OCI-LY1 (cell line): Measurements from ENCODE around the gene VHLL.
"Not testable (repeated sequence)": the region's sequence is repeated elsewhere in the genome, so short reads cannot be mapped to it uniquely, and the experiment has no call there.

Source experiments
- H2AFZ ChIP-seq: fragments of 200-600 bp; sonication (generic), shearing (Covaris generic); 2 replicates; pipeline ENCODE4 v1.6.0; 2014; ENCODE audit warnings: antibody characterized with exemption, mild to moderate bottlenecking, low read length
- H3F3A ChIP-seq: fragments of 200-600 bp; sonication (generic), shearing (Covaris generic); 2 replicates; pipeline ENCODE4 v1.6.0; 2014; ENCODE audit warnings: mild to moderate bottlenecking, antibody characterized with exemption, low read length, moderate library complexity; ENCODE audit not compliant: insufficient read depth
- H3K27ac ChIP-seq: fragments of 200-600 bp; sonication (generic); 2 replicates; pipeline ENCODE4 v1.5.1; 2014; ENCODE audit warnings: low read length, mixed run types, mild to moderate bottlenecking, low read depth; ENCODE audit not compliant: poor library complexity, severe bottlenecking
- H3K27me3 ChIP-seq: fragments of 200-600 bp; sonication (generic); 2 replicates; pipeline ENCODE4 v1.6.0; 2014; ENCODE audit warnings: antibody characterized with exemption, mild to moderate bottlenecking, low read length, moderate library complexity; ENCODE audit not compliant: insufficient read depth
- H3K36me3 ChIP-seq: fragments of 200-600 bp; sonication (generic); 2 replicates; pipeline ENCODE4 v1.6.1; 2014; ENCODE audit warnings: mild to moderate bottlenecking, antibody characterized with exemption, low read length, moderate library complexity, mixed read lengths; ENCODE audit not compliant: insufficient read depth
- H3K4me1 ChIP-seq: fragments of 200-600 bp; sonication (generic); 2 replicates; pipeline ENCODE4 v1.5.1; 2014; ENCODE audit warnings: mild to moderate bottlenecking, low read length, moderate library complexity; ENCODE audit not compliant: insufficient read depth, severe bottlenecking
- H3K4me2 ChIP-seq: fragments of 200-600 bp; sonication (generic), shearing (Covaris generic); 2 replicates; pipeline ENCODE4 v1.6.1; 2014; ENCODE audit warnings: low read length
- H3K4me3 ChIP-seq: fragments of 200-600 bp; sonication (generic); 2 replicates; pipeline ENCODE4 v1.5.1; 2014; ENCODE audit warnings: low read length, low read depth, mild to moderate bottlenecking, mixed read lengths; ENCODE audit not compliant: poor library complexity, severe bottlenecking
- H3K79me2 ChIP-seq: fragments of 200-600 bp; shearing (Covaris generic); 2 replicates; pipeline ENCODE4 v1.6.1; 2016; ENCODE audit warnings: mixed run types, low read length, mixed read lengths; ENCODE audit not compliant: insufficient read depth
- H3K9ac ChIP-seq: fragments of 200-600 bp; sonication (generic), shearing (Covaris generic); 2 replicates; pipeline ENCODE4 v1.6.1; 2014; ENCODE audit warnings: mild to moderate bottlenecking, low read length, mixed read lengths
- H3K9me2 ChIP-seq: fragments of 200-600 bp; sonication (generic), shearing (Covaris generic); 2 replicates; pipeline ENCODE4 v1.6.1; 2014; ENCODE audit warnings: low read depth, mild to moderate bottlenecking, low read length, mixed read lengths
- H3K9me3 ChIP-seq: fragments of 200-600 bp; shearing (Covaris generic); 2 replicates; pipeline ENCODE4 v1.6.1; 2014; ENCODE audit warnings: low read length, mixed read lengths
- H4K20me1 ChIP-seq: fragments of 200-600 bp; sonication (generic), shearing (Covaris generic); 2 replicates; pipeline ENCODE4 v1.6.0; 2016; ENCODE audit warnings: mild to moderate bottlenecking, low read length; ENCODE audit not compliant: insufficient read depth
- EZH2 ChIP-seq: fragments of 200-600 bp; sonication (generic), shearing (Covaris generic); IDR thresholded peaks from 2 replicates; pipeline ENCODE4 v1.8.0; 2017; ENCODE audit warnings: borderline replicate concordance, mixed run types, mild to moderate bottlenecking, antibody characterized with exemption, low read length, moderate library complexity, mixed read lengths
- TF ChIP-seq, protein P1 (sequence below): fragments of 200-600 bp; sonication (generic), shearing (Covaris generic); IDR thresholded peaks from 2 replicates; pipeline ENCODE4 v1.5.1; 2017; ENCODE audit warnings: mild to moderate bottlenecking, antibody characterized with exemption, low read length, moderate library complexity, mixed read lengths

VHLL gene

GRCh38 chr1:156298852-156299357 is at the start of gene VHLL:
TSS of gene VHLL (minus strand) at chr1:156299307. CDS start at chr1:156299189, 118 bp downstream.
- TF ChIP-seq, protein P1, sequence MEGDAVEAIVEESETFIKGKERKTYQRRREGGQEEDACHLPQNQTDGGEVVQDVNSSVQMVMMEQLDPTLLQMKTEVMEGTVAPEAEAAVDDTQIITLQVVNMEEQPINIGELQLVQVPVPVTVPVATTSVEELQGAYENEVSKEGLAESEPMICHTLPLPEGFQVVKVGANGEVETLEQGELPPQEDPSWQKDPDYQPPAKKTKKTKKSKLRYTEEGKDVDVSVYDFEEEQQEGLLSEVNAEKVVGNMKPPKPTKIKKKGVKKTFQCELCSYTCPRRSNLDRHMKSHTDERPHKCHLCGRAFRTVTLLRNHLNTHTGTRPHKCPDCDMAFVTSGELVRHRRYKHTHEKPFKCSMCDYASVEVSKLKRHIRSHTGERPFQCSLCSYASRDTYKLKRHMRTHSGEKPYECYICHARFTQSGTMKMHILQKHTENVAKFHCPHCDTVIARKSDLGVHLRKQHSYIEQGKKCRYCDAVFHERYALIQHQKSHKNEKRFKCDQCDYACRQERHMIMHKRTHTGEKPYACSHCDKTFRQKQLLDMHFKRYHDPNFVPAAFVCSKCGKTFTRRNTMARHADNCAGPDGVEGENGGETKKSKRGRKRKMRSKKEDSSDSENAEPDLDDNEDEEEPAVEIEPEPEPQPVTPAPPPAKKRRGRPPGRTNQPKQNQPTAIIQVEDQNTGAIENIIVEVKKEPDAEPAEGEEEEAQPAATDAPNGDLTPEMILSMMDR, result no peak
- TF ChIP-seq EZH2, result no peak
- Histone ChIP-seq H2AFZ (no peak within 1 kb of the TSS), H3K27me3 (no peaks in the 10 kb centered on the region), H3K36me3 (peaks cover 7% of the 10 kb centered on the region), H4K20me1 (no peaks in the 10 kb centered on the region), H3K79me2 (no peaks in the 10 kb centered on the region), H3K9me3 (no peaks in the 10 kb centered on the region), H3F3A (no peaks in the 10 kb centered on the region), H3K4me3 (no peak within 1 kb of the TSS), H3K4me1 (peaks cover 17% of the 10 kb centered on the region), H3K9ac (no peak within 1 kb of the TSS), H3K9me2 (no peaks in the 10 kb centered on the region), H3K4me2 (no peak within 1 kb of the TSS), H3K27ac (no peak within 1 kb of the TSS)

GRCh38 chr1:156347331-156347730 is 48.2 kb upstream of the VHLL start:
- no peak overlapping the region for H3K4me2 ChIP-seq

DNA sequence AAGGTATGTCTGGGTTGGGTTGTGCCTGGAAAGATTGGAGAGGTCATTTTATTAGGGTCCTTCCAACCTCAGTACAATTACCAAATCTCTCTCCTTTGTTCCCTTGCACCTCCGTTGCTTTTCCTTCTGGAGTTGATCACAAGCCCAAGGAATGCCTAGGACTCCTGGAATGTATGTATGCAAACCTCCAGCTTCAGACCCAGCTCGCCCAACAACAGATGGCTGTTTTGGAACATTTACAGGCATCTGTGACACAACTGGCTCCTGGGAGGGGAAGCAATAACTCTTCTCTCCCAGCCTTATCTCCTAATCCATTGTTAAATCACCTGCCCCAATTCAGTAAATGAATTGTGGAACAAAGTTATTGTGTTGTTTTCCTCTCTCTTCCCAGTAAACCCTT is 47.5 kb upstream of the VHLL start:
- no peak for TF ChIP-seq EZH2
- TF ChIP-seq, protein P1, result no peak
- Histone ChIP-seq H3K27me3 (0 out of 2 replicates have a peak, but pooled peaks cover 14% of the 10 kb centered on the region), H3K36me3 (no peaks in the 10 kb centered on the region), H4K20me1 (no peaks in the 10 kb centered on the region), H3K9me2 (no peaks in the 10 kb centered on the region), H3K4me2 (no peak overlapping the region), H2AFZ (no peak overlapping the region), H3F3A (no peaks in the 10 kb centered on the region), H3K27ac (no peak overlapping the region), H3K4me3 (no peak overlapping the region), H3K9ac (no peak overlapping the region), H3K4me1 (no peaks in the 10 kb centered on the region), H3K79me2 (no peaks in the 10 kb centered on the region), H3K9me3 (no peaks in the 10 kb centered on the region)

More at GRCh38 chr1:156347331-156347730, 48.2 kb upstream of the VHLL start:
- Histone ChIP-seq H3F3A (no peaks in the 10 kb centered on the region), H3K79me2 (no peaks in the 10 kb centered on the region), H3K36me3 (no peaks in the 10 kb centered on the region), H4K20me1 (no peaks in the 10 kb centered on the region), H3K9me2 (no peaks in the 10 kb centered on the region), H2AFZ (no peak overlapping the region), H3K27ac (no peak overlapping the region), H3K9ac (no peak overlapping the region), H3K4me3 (no peak overlapping the region), H3K4me1 (no peaks in the 10 kb centered on the region), H3K27me3 (0 out of 2 replicates have a peak, but pooled peaks cover 14% of the 10 kb centered on the region), H3K9me3 (no peaks in the 10 kb centered on the region)
- TF ChIP-seq EZH2, result no peak
- TF ChIP-seq, protein P1, result no peak

DNA sequence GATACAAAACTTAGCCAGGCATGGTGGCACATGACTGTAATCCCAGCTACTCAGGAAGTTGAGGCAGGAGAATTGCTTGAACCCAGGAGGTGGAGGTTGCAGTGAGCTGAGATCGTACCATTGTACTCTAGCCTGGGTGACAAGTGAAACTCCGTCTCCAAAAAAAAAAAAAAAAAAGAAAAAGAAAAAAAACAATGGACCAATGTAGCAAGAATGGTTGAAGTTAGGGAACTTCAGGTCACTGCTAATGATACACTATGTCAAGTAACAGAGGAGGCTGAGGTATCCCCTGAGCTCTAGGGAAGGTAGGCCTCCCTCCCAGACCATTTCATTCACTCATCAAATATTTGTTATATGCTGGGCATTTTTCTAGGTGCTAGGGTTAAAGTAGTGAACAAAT is 46.9 kb upstream of the VHLL start:
- not testable (repeated sequence) for H4K20me1 ChIP-seq, H3F3A ChIP-seq, H3K9me2 ChIP-seq, H3K4me1 ChIP-seq, H3K36me3 ChIP-seq, H3K4me3 ChIP-seq, H3K27ac ChIP-seq, H3K9me3 ChIP-seq, H3K9ac ChIP-seq, H3K79me2 ChIP-seq, H3K4me2 ChIP-seq, H2AFZ ChIP-seq
- H3K27me3 ChIP-seq, result 0 out of 2 replicates have a peak, but pooled peaks cover 14% of the 10 kb centered on the region
